HEK293 (cell line): ENCODE results near the gene FOXK2.

ENCODE experiments used
- MEIS1 ChIP-seq: sonication (generic); formaldehyde crosslinking; IDR thresholded peaks from 2 replicates; pipeline ENCODE4 v1.8.1; 2022; ENCODE audit warnings: missing genetic modification reagents, mild to moderate bottlenecking, borderline replicate concordance
- REST ChIP-seq: fragments of 450-650 bp; formaldehyde crosslinking; IDR thresholded peaks from 2 replicates; pipeline ENCODE4 v1.5.1; 2016; ENCODE audit warnings: missing biosample characterization, missing genetic modification characterization
- TCF7L2 ChIP-seq: IDR thresholded peaks from 2 replicates; pipeline ENCODE4 v1.6.1; 2011; ENCODE audit warnings: low read depth, mild to moderate bottlenecking, inconsistent platforms, low read length, moderate library complexity, borderline replicate concordance
- TSHZ1 ChIP-seq: fragments of 450-650 bp; formaldehyde crosslinking; IDR thresholded peaks from 2 replicates; pipeline ENCODE4 v1.5.1; 2016; ENCODE audit warnings: missing biosample characterization, missing genetic modification characterization, borderline replicate concordance
- ZBTB49 ChIP-seq: fragments of 450-650 bp; formaldehyde crosslinking; IDR thresholded peaks from 2 replicates; pipeline ENCODE4 v1.5.1; 2016; ENCODE audit warnings: missing biosample characterization, missing genetic modification characterization, low read depth
- ZEB2 ChIP-seq: fragments of 450-650 bp; formaldehyde crosslinking; IDR thresholded peaks from 2 replicates; pipeline ENCODE4 v1.5.1; 2016; ENCODE audit warnings: missing biosample characterization, missing genetic modification characterization
- ZNF175 ChIP-seq: fragments of 450-650 bp; formaldehyde crosslinking; IDR thresholded peaks from 2 replicates; pipeline ENCODE4 v1.5.1; 2016; ENCODE audit warnings: missing biosample characterization, missing genetic modification characterization
- TF ChIP-seq, protein P1 (sequence below): fragments of 450-650 bp; formaldehyde crosslinking; IDR thresholded peaks from 2 replicates; pipeline ENCODE4 v1.5.1; 2016; ENCODE audit warnings: missing biosample characterization, missing genetic modification characterization

GRCh38 chr17:82483204-82483660, 36.3 kb upstream of the FOXK2 start:
- TF ChIP-seq ZEB2 (tag by site-specific recombination) = no peak
- TF ChIP-seq, protein P1, sequence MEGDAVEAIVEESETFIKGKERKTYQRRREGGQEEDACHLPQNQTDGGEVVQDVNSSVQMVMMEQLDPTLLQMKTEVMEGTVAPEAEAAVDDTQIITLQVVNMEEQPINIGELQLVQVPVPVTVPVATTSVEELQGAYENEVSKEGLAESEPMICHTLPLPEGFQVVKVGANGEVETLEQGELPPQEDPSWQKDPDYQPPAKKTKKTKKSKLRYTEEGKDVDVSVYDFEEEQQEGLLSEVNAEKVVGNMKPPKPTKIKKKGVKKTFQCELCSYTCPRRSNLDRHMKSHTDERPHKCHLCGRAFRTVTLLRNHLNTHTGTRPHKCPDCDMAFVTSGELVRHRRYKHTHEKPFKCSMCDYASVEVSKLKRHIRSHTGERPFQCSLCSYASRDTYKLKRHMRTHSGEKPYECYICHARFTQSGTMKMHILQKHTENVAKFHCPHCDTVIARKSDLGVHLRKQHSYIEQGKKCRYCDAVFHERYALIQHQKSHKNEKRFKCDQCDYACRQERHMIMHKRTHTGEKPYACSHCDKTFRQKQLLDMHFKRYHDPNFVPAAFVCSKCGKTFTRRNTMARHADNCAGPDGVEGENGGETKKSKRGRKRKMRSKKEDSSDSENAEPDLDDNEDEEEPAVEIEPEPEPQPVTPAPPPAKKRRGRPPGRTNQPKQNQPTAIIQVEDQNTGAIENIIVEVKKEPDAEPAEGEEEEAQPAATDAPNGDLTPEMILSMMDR (tag by site-specific recombination) = no peak
- no peak for TF ChIP-seq ZBTB49 (tag by site-specific recombination)
- no peak for TF ChIP-seq REST (tag by site-specific recombination)
- TF ChIP-seq MEIS1 (CRISPR knock-in tag) = no peak
- TF ChIP-seq TCF7L2 = no peak
- no peak for TF ChIP-seq TSHZ1 (tag by site-specific recombination)
- no peak for TF ChIP-seq ZNF175 (tag by site-specific recombination)
